Stomach (tissue), 9 donors: ENCODE results near the gene TDP1. TPM values are rescaled to one million over a fixed set of nuclear protein-coding genes. Genes with fewer than 3 reads are reported as not detected.

Experiments used
- DNase-seq, 2 donors: peaks; one replicate each; pipeline versions ENCODE4 v3.0.0 to v3.0.0-alpha.2; 2013 to 2019
- H3K27ac ChIP-seq, 5 donors: fragments of 200-600 bp in 4 of 5; sonication (generic) in 4 of 5; one replicate each; pipeline ENCODE4 v1.5.1; 2013 to 2019; ENCODE audit warnings: mild to moderate bottlenecking in 1 of 5, moderate library complexity in 1 of 5
- H3K27me3 ChIP-seq, 3 donors: fragments of 200-600 bp; sonication (generic); one replicate each; pipeline ENCODE4 v1.5.1; 2017 to 2019; ENCODE audit warnings: mixed run types in 1 of 3
- H3K36me3 ChIP-seq, 4 donors: fragments of 200-600 bp; sonication (generic); 1 replicate in 3 of 4; 2 replicates in 1 of 4; pipeline ENCODE4 v1.5.1; 2016 to 2019
- H3K4me1 ChIP-seq, 4 donors: fragments of 200-600 bp; sonication (generic); one replicate each; pipeline ENCODE4 v1.5.1; 2016 to 2019
- H3K4me3 ChIP-seq, 4 donors: fragments of 200-600 bp; sonication (generic) in 3 of 4; one replicate each; pipeline ENCODE4 v1.5.1; 2016 to 2019; ENCODE audit warnings: mild to moderate bottlenecking in 1 of 4
- H3K9me3 ChIP-seq, 4 donors: fragments of 200-600 bp; sonication (generic); one replicate each; pipeline ENCODE4 v1.5.1; 2016 to 2019
- CTCF ChIP-seq, 7 experiments: fragments of 450-650 bp in 4 of 7; fragments of 200-600 bp in 3 of 7; sonication (generic) in 3 of 7; IDR thresholded peaks; one replicate each; pipeline ENCODE4 v1.5.1; 2016 to 2019; ENCODE audit warnings: antibody characterized with exemption in 7 of 7, control low read depth in 2 of 7, mild to moderate bottlenecking in 1 of 7
- EP300 ChIP-seq: sonication (generic); formaldehyde crosslinking; IDR thresholded peaks from one replicate; pipeline ENCODE4 v1.6.1; 2017; ENCODE audit warnings: antibody characterized with exemption
- POLR2A ChIP-seq, 4 donors: fragments of 450-650 bp; IDR thresholded peaks; one replicate each; pipeline ENCODE4 v1.6.1; 2016; ENCODE audit warnings: antibody characterized with exemption in 4 of 4, control low read depth in 2 of 4, mild to moderate bottlenecking in 1 of 4, moderate library complexity in 1 of 4
- POLR2AphosphoS5 ChIP-seq, 3 donors: sonication (generic); formaldehyde crosslinking; IDR thresholded peaks; one replicate each; pipeline ENCODE4 v1.6.1; 2016; ENCODE audit warnings: antibody characterized with exemption in 3 of 3
- WGBS, 5 donors: extraction: QIAGEN DNeasy Blood & Tissue Kit in 3 of 5; methylation state at CpG; one replicate each; pipeline versions ENCODE4 v1.1.5 to v1.1.7; 2013 to 2018; 5-methylcytosine and 5-hydroxymethylcytosine counted together
- intact Hi-C: fragments of 100-400 bp; cut with DNase I; formaldehyde crosslinking; loops from one replicate; pipeline ENCODE4 v1.15.1; 2023; ENCODE audit warnings: low total_unique reads
- polyA plus RNA-seq, 3 donors: library from polyadenylated mRNA; stranded (reverse); fragments of 200-250 nt; gene quantifications; one replicate each; pipeline ENCODE4 v1.2.3, GENCODE V29; 2013
- total RNA-seq, 5 donors: library from RNA; depleted of rRNA; stranded (reverse); fragments of >200 nt; gene quantifications; one replicate each; pipeline versions ENCODE4 v1.1.0 to v1.2.3, GENCODE V29; 2014 to 2016
- donor health status: healthy with polysubstance abuse.
- donor health status: Bipolar disorder and iron deficiency.
- donor health status: healthy.

TDP1 gene
- total and polyA plus RNA-seq, 8 donors = 2.6 to 127 (median 11.8) TPM

DNA sequence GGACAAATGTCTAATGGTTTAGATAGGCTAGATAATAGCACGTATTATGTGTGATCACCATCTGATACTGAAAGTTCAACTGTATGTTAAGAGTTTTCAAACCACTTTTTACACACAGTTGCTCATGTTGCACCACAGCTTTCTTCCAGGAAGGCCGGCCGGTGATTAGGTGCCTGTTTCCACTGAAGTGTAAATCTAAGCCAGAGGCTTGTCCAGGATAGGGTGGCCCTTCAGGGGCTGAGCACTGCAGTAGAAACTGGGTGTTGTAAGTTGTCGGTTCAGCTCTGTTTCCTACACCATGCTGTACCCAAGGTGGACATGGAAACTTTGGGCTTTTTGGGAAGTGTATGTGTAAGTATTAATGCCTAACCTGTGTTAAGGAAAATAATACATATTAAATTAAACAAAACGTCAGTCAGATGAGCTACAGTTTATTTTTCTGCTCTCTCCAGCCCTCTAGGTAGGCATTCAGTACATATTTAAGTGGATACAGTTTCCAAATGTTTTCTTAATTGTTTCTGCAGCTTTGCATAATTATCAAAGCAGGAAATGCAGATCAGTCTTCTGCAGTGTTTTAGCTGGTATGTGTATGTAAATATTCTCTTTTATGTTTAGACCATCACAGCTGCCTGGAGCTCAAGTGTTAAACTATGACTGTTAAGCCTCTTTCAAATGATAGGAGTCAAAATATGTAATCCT, 30.9 kb downstream of the TDP1 start:
- Histone ChIP-seq H3K4me3 (no peak overlapping the region), H3K4me1 (no peaks in the 10 kb centered on the region), H3K27me3 (no peaks in the 10 kb centered on the region), H3K27ac (no peak overlapping the region), H3K9me3 (no peaks in the 10 kb centered on the region), H3K36me3 (peaks cover 0 to 97% (median 86%) of the 10 kb centered on the region in 4 donors)
- 77 to 88% (median 80%) methylated on average over 5 of the region's 5 CpGs for WGBS, 5 donors
- no peak for TF ChIP-seq POLR2AphosphoS5 (IDR thresholded peaks at IDR 0.05)
- TF ChIP-seq CTCF (IDR thresholded peaks at IDR 0.05) = no peak
- no peak for TF ChIP-seq EP300
- no peak for TF ChIP-seq POLR2A (IDR thresholded peaks at IDR 0.05)
- intact Hi-C loops = no loop called here
- DNase-seq = no peak

DNA sequence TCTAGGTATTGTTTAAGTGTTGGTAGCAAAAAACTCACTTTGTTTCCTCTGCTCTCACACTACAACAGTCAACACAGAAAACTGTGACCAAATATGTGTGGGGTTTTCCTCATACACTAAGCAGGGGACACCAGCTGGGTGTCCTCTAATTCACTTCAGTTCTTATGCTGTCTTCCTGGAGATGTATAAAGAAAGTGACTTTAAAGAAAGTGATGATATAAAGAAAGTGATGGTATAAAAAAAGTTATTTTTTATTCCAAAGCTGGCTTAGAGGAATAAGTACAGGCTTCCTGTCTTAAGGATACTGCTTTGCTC, 31.4 kb downstream of the TDP1 start:
- no peaks in the 10 kb centered on the region for H3K4me1 ChIP-seq
- TF ChIP-seq POLR2AphosphoS5 (IDR thresholded peaks at IDR 0.05) = no peak
- no peak for TF ChIP-seq CTCF (IDR thresholded peaks at IDR 0.05)
- TF ChIP-seq POLR2A (IDR thresholded peaks at IDR 0.05) = no peak
- TF ChIP-seq EP300 = no peak
- no peak for DNase-seq
- peaks cover 0 to 97% (median 85%) of the 10 kb centered on the region in 4 donors for H3K36me3 ChIP-seq
- no peaks in the 10 kb centered on the region for H3K27me3 ChIP-seq
- intact Hi-C loops = no loop called here
- H3K4me3 ChIP-seq = no peak overlapping the region
- H3K9me3 ChIP-seq = no peaks in the 10 kb centered on the region
- H3K27ac ChIP-seq = no peak overlapping the region

DNA sequence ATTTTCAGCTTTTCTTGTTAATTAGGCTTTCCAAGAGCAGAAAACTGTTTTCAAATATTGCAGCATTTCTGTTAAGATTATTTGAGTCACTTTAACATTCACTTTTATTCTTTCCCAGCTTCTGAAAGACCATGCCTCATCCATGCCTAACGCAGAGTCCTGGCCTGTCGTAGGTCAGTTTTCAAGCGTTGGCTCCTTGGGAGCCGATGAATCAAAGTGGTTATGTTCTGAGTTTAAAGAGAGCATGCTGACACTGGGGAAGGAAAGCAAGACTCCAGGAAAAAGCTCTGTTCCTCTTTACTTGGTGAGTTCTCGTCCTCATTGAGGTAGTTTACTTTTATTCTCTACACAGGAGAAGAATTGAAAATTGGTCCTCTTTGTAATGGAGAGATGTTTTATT, 33.1 kb downstream of the TDP1 start:
- H3K4me3 ChIP-seq = no peak overlapping the region
- H3K27me3 ChIP-seq = no peaks in the 10 kb centered on the region
- 91 to 97% (median 95%) methylated on average over 5 of the region's 5 CpGs for WGBS, 5 donors
- no peaks in the 10 kb centered on the region for H3K9me3 ChIP-seq
- H3K36me3 ChIP-seq = peaks cover 4 to 97% (median 86%) of the 10 kb centered on the region in 4 donors
- DNase-seq = no peak
- TF ChIP-seq EP300 (no peak), POLR2A (IDR thresholded peaks at IDR 0.05) (no peak), POLR2AphosphoS5 (IDR thresholded peaks at IDR 0.05) (no peak), CTCF (IDR thresholded peaks at IDR 0.05) (no peak)
- H3K27ac ChIP-seq = no peak overlapping the region
- no peaks in the 10 kb centered on the region for H3K4me1 ChIP-seq
- intact Hi-C loops = no loop called here

DNA sequence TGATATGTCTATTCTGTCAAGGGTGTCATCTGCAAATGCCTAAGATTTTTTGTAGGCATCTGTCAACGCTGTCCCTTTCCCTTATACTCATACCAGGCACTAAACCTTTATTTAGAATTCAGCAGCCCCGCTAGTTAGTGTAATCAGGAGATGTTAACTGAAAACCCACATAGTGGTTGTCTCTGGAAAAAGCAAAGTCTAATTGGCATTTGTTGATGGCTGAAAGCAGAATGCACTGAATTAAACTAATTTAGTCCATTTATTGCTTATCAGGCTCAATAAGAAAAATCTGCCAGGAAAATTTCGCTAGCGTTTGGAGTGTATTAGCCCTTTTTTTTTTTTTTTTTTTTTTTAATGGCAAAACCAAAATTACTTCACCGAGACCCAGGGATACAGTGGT, 34.5 kb downstream of the TDP1 start:
- DNase-seq = no peak
- intact Hi-C loops = no loop called here
- no peaks in the 10 kb centered on the region for H3K27me3 ChIP-seq
- peaks cover 18 to 97% (median 91%) of the 10 kb centered on the region in 4 donors for H3K36me3 ChIP-seq
- H3K4me3 ChIP-seq = no peak overlapping the region
- 94 to 96% (median 96%) methylated on average over 5 of the region's 5 CpGs for WGBS, 5 donors
- TF ChIP-seq POLR2AphosphoS5 (IDR thresholded peaks at IDR 0.05) = no peak
- no peak for TF ChIP-seq CTCF (IDR thresholded peaks at IDR 0.05)
- no peak overlapping the region for H3K27ac ChIP-seq
- no peaks in the 10 kb centered on the region for H3K9me3 ChIP-seq
- no peaks in the 10 kb centered on the region for H3K4me1 ChIP-seq
